Endothelial cell of coronary artery (primary cell): ENCODE results near the gene AP3S2. TPM values are rescaled to one million over a fixed set of nuclear protein-coding genes. Genes with fewer than 3 reads are reported as not detected.

Experiments
- total RNA-seq: library from RNA; depleted of rRNA; stranded (reverse); fragments of >200 nt; gene quantifications from 2 replicates; pipeline ENCODE4 v1.2.3, GENCODE V29; 2014

The AP3S2 gene
- 20.7 and 33.6 TPM in 2 replicates for total RNA-seq

DNA sequence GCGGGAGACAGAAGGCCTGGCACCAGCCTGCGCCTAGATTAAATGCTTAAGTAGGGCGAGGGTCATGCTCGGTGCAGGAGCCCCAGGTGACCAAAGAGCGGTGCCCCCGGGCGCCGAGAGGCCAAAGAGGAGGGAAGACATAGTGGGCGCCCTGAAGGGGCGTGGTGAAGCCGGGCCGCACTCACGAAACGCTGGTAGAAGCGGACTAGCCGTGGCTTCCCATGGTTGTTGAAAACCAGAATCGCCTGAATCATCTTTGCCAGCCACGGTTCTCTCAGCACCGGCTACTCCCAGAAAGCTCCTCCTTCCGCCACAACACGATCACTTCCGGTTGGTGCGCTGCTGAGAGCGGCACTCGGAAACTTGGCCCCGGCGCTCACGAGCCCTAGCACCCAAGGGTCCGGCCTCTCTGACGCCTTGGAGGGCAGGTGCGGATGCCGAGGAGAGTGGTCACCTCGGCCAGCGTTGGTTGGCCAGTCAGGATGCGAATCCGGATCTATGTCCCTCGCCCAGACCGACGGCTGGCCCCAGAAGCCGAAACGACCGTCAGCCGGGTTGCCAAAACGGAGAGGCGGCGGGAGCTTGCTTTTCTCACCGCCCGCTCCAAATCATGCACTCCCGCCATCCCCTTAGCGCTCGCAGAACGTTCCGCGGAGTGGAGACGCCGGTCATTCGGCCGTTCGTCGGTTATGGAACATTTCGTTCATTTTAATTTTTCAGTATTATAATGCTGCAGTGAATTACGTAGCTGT, at the start of gene AP3S2:
TSS of gene AP3S2 (minus strand) at position 299 of the 752 bp plus-strand sequence. CDS start at position 254, 45 bp downstream.

DNA sequence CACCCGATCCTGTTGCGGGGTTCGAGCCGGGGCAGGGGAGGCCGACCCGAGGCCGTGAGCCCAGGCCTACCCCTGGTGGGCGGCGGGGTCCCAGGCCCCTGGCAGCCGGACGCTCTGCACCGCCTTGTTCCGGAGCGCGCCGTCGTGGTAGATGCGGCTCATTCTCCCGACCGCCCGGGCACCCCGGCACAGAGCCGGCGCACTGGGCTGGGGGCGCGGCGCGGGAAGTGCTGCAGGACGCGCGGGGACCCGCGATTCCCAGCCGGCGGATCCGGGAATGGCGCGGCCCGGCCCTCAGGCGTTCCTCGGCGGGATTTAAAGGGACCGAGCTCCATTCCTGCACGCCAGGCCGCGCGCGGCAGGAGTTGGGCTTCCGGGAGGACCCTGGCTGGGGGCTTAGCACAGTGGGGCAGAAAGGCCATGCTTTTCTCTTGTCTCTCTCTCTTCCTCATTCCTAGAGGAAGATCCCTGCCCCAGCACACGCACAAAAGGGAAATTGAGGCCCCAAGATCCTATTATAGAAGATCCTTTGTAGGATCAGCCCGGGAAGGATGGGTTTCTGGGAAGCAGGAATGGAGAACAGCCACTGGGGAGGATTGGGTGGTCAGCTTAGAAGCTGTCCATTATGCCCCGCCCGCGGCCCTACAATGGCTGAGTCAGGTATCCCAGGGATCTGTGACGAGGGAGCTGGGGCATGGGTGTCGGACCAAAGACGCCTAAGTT, 19.0 kb upstream of the AP3S2 start, which contains the start of gene ARPIN:
TSS of gene ARPIN (minus strand) at position 279 of the 723 bp plus-strand sequence. CDS start at position 162, 117 bp downstream.

Other genes starting within 250 kb of the AP3S2 start
- 9.5 and 11.6 TPM in 2 replicates for gene KIF7, start 238.5 kb downstream of the AP3S2 start, total RNA-seq
- gene PLIN1, start 214.6 kb downstream of the AP3S2 start, total RNA-seq, result 0.09 and 0.18 TPM in 2 replicates
- gene PEX11A, start 203.2 kb downstream of the AP3S2 start, total RNA-seq, result 3.4 and 6.6 TPM in 2 replicates
- gene WDR93, start 203.2 kb downstream of the AP3S2 start, total RNA-seq, result under 0.01 TPM in 2 replicates
- 0.18 and 0.66 TPM in 2 replicates for gene MESP1, start 142.7 kb downstream of the AP3S2 start, total RNA-seq
- 0.18 and 0.28 TPM in 2 replicates for gene MESP2, start 117.7 kb downstream of the AP3S2 start, total RNA-seq
- gene ANPEP, start 79.1 kb downstream of the AP3S2 start, total RNA-seq, result 12.9 and 34.3 TPM in 2 replicates
- 8.4 and 10.4 TPM in 2 replicates for gene ARPIN, start 19.0 kb upstream of the AP3S2 start, total RNA-seq
- 11.1 and 15.0 TPM in 2 replicates for gene ZNF710, start 107.3 kb upstream of the AP3S2 start, total RNA-seq
- gene IDH2, start 208.5 kb upstream of the AP3S2 start, total RNA-seq, result 65.2 and 91.8 TPM in 2 replicates